ENCODE data around the gene FSTL5.

The FSTL5 gene

DNA sequence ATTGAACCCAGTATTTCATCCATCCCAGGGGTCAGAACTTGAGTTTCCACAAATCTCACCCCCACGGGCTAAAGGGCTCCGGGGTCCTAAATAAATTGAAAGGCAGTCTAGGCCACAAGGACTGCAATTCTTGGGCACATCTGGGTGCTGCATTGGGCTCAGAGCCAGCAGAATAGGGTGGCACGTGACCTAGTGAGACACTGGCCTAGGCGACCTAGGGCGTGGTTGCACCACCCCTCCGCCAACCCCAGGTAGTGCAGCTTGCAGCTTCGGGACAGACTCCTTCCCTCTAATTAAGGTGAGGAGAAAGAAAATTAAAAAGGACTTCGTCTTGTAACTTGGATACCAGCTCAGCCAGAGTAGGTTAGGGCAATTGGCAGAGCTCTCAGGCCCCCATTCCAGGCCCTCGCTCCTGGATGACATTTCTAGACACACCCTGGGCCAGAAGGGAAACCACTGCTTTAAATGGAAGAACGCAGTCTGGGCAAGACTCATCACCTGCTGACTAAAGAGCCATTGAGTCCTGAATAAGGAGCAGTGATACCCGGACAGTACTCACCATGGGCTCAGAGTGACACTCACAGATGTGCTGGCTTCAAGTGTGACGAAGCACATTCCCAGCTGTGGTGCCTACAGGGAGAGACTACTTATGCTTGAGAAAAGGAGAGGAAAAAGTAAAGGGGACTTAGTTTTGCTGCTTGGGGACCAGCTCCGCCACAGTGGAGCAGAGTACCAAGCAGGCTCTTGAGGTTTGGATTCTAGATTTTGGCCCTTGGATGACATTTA lies 735.4 kb downstream of the FSTL5 start:
- DNase-seq = no peak

DNA sequence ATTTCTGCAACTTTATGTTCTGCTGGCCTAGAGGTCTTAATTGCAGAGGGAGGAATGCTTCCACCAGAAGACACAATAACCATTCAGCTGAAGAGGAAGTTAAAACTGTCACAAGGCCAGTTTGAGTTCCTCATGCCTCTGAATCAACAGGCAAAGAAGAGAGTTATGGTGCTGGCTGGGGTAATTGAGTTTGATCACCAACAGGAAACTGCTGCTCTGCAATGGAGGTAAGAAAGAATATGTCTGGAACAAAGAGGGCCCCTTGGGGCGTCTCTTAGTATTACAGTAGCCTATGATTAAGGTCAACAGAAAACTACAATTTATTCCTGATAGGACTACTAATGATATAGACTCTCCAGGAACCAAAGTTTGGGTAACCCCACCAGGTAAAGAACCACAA lies 744.0 kb downstream of the FSTL5 start:
- DNase-seq = no peak

DNA sequence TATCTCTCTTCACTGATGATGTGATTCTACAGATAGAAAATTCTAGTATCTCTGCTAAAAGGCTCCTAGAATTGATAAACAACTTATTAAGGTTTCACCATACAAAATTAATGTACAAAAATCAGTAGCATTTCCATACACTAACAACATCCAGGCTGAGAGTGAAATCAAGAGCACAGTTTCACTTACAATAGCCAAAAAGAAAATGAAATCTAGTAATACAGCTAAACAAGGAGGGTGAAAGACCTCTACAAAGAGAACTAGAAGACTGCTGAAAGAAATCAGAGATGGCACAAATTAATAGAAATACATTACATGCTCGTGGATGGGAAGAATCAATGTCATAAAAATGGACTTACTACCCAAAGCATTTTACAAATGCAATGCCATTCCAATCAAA lies 751.9 kb downstream of the FSTL5 start:
- no peak for DNase-seq

DNA sequence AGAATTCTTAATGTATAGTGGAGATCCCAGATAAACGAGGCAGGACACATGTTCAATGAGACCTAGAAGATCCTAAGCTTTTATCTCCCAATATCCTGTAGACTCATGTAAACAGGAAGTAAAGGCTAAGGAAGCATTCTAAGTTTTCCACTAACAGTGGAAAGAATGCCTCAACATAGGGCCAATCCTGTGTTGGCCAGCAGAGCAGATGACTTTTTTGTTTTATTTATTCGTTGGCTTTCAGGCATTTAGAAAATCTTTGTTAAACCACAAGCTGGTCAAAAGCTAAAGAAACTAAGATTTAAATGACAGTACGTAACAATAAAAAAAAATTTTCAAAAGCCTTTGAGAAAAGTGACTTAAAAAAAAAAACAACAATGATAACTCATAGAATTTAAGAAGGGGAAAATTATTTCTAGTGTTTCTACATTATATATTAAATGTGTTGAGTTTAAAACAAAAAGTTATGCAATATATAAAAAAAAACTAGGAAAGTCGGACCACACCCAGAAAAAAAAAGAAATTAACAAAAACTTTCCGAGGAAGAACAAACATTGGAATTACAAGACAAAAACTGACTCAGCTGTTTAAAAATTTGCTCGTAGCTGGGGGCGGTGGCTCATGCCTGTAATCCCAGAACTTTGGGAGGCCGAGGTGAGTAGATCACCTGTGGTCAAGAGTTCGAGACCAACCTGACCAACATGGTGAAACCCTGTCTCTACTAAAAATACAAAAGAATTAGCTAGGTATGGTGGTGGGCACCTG lies 759.3 kb downstream of the FSTL5 start:
- no peak for DNase-seq

DNA sequence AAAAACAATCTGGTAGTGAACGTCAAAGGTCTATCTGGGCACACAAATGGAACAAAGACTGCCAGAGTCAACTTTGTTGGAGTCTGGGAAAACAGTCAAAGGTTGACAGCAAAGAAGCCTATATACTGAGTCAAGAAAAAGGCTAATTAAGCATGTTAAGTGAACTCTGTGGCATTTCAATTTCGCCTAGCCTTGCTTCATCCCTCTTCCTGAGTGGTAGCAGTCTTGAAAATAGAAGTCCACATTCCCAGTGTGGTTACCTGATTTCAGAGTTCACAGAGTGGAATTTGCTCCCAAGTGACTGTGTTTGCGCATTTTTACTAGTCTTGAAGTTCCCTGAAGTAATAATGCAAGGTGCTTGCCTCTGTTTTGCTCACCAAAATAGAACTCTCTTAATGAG lies 760.0 kb downstream of the FSTL5 start:
- DNase-seq = no peak

DNA sequence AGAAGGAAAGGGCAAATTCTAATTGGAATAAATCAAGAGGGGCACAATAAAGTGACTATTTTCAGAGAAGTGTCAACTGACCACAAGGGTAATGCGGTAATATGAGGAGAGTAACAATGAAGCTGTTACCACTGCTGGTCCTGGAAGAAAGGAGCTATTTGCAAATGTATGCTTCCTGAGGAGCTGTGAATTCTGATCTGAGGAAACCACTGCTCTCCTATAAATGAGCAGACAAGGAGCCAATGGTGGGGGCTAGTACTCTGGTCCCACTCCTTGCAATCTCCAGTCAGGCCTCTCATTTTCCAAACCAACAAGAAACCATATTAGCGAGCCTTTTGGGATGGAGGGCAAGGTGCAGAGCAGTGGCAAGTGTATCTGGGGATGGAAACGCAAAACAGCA lies 770.2 kb downstream of the FSTL5 start:
- DNase-seq = no peak

DNA sequence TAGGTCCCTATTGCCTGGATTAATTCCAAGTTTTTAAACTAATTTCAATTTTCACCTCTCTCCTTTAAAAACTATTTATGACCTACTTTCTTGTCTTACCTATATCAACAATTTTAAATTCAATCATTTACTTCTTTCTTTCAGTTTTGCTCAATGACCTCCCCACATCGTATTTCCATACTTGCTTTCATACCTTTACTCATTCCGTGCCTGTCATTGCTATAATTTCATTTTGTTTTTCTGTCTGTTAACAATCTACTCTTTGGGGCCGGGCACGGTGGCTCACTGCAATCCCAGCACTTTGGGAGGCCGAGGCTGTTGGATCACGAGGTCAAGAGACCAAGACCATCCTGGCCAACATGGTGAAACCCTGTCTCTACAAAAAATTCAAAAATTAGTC lies 781.1 kb downstream of the FSTL5 start:
- DNase-seq = no peak

DNA sequence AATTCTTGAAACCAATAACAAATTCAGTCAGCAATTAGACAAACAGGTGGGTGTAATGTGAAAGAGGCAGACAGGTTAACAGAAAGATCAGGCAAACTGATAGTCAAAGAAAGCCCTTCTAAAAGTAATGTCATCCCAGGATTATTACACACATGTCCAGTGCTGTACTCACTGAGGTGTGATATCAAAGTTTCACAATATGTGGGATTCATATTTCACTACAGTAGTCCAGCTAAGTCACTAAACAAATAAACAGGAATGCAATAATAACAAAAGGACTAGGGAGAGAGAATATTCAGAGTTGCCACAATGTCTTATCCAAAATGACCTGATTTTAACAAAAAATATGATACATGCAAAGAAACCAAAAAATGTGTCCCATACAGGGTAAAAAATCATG lies 787.5 kb downstream of the FSTL5 start:
- DNase-seq = no peak

DNA sequence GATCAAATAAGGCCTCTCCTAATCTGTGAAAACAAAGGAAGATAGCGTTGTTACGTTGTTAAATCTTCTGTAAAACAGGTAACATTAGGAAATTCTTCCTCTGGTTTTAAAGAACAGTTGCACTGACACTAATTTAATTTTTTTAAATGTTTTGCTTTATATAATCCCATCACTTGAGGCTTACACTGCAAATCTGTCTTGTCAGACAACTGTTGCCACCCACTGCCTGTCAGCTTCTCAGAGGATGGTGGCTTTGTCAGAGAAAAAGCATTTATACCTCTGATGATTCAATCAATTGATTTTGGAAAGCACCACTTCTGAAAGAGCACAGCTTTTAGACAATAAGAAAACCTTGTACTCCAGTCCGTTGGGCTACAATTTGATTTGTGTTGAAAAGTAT lies 799.1 kb downstream of the FSTL5 start:
- no peak for DNase-seq

DNA sequence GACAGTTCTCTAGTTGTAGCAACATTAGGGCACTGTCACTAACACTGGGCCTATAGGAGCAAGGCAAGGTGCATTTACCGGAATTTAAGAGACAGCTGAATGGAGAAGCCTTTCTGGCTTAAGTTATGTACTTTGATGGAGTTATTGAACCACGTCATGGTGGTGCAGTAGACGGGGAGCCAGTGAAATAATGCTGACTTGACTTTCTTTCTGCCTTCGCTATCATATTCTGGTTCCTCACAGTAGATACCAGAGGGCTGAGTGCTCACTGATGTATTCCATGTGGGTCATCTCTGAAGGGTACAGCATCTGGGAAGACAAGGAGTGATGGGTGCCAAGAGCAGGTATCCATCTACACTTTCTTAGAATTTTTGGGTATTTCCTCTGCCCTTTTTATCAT lies 802.8 kb downstream of the FSTL5 start:
- DNase-seq = no peak

DNA sequence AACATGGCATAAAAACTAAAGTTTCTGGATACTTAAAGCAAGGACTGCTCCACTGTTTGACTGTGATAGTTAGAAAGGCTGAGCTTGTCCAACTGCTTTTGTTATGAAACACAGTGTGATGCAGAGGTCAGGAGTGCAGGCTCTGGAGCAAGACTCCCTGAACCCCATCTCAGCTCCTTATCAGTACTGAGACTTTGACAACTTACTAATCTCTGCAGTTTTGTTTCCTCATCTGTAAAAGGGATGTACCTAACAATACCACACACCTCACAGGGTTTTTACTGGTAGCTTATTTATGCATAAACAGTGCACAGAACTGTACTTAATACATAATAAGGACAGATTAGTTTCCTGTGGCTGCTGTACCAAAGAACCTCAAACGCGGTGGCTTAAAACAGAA lies 804.3 kb downstream of the FSTL5 start:
- no peak for DNase-seq

DNA sequence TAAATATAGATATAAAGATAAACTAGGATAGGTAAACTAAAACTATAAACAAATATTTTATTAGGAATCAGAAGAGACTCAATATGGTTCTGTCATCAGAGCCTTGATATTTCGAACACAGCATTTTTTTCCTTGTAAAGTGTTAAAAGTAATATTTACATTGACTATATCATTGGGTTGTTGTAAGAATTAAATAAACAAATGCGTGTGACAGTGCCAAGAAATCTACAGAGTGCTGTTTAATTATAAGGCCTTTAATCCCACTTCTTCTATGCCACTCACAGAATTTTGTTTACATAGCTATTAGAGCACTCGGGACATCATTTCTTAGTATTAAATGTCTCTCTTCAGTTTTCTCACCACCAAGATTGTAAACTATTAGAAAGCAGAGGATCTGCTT lies 807.4 kb downstream of the FSTL5 start:
- DNase-seq = no peak

DNA sequence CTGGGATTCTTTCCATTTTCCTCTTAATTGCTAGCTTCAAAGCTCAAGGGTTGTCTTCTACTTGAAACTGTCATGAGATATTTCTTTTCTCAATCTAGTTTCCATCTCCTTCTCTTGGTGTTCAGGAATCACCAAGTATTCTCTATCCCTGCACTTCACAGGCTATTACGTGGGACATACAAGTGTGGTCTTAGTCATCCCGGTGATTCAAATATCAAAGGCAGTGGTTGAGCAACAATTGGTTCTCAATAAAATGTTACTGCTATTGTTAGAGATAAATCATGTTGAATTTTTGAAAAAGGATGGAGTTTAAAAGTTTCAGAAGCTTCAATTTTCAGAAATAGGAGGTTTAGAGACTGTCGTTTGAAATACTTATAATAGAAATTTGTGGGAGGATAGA lies 812.9 kb downstream of the FSTL5 start:
- DNase-seq = no peak

DNA sequence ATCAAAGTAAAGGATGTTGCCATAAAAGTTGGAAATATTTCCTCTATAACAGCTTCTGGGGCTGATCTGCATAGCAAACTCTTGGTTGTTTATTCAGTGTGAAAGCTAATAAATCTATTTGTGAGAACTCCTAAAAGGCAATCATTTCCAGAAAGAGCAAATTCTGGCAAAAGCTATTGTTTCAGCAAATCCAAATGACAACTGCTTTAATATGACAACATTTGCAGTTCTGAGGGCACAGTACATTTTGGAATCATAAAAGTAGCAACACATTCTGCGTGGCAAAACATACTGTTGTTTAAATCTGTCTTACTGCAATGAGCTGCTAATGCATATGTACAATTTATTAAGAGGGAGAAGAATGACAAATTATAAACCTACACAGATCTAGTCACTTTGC lies 818.1 kb downstream of the FSTL5 start:
- no peak for DNase-seq

DNA sequence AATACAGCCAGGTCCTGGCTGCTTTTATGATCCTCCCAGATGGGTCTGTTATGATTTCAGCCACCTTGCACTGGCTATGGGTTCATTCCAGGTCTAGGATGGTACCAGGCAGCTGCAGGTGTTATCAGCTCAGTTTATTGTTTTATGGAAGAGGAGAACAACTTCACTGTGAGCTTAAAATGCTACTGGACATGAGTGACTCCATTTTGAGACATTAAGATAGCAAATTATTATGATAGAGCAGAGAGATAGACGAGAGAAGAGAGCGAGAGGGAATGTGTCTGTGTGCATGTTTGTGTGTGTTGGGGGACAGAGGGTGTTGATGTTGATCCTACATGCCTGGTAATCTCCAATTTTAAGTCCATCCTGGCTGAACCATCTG lies 820.2 kb downstream of the FSTL5 start:
- no peak for DNase-seq

DNA sequence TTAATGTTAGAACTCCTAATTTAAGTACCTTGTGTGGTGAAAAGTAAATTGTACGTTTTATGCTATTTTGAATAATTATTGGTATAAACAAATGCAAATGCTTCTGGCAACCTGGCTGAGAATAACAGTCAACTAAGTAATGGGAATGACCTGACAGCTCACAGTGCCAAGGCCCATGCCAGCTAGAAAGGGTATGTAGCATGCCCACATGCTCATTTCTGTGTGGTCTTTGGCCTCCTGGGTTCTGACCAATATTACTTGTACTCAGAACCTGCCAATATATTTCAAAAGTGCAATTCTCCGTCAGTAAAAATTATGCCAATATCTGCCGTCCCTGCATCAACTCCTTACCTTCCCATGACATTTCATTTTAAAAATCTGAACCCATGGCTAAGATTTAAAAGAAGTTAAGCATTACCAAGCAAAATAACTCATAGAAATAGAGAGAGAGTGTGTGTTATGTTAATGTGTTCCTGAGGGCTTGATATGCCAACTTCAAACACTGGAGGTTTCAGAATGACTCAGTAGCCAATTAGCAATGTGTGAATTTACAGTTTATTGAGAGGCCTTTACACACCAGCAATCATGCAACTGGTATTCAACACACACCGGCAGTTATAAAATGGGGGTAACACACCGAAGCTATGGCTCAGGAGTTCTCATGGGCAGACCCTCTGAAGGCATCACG lies 820.8 kb downstream of the FSTL5 start:
- no peak for DNase-seq

DNA sequence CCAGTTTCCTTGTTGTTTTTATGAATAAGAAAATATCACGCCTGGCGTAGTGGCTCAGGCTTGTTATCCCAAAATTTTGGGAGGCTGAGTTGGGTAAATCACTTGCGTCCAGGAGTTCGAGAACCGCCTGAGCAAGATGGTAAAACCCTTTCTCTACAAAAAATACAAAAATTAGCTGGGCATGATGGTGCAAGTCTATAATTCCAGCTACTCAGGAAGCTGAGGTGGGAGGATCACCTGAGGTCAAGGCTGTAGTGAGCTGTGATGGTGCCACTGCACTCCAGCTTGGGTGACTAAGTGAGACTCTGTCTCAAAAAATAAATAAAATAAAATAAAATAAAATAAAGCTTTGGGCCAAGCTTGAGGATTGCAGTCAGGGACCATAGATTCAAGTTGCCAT lies 827.2 kb downstream of the FSTL5 start:
- DNase-seq = no peak

DNA sequence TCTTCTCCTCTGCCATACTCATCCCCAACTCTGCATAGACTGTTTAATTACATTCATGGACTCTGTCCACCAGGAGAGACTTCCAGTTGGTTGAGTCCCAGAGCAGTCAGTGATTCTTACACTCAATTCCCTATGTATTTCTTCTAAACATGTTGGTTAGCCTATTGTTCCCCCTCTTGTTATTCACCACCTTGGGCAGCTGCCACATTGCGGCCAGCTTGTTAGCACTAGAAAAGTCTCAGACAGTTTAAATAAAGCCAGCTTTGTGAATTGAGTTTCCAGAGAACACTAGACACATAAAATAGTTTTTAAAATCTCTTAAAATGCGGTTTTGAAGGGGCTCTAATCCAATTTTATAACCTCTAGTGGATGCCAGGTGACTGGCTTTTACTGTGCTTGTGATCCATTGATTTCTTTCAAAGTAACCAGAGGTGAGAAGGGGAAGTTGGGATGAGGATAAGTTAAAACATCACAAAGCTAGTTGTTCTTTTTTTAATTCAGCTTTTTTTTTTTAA lies 827.7 kb downstream of the FSTL5 start:
- DNase-seq = no peak

All from stimulated activated CD4-positive, alpha-beta T cell treated with anti-CD3 and anti-CD28 coated beads, Interleukin-4, amount 100 ng/mL, for 1 hour (primary cell).